OCI-LY1 (cell line): Measurements from ENCODE around the gene CHSY1.

Experiments used
- EZH2 ChIP-seq: fragments of 200-600 bp; sonication (generic), shearing (Covaris generic); IDR thresholded peaks from 2 replicates; pipeline ENCODE4 v1.8.0; 2017; ENCODE audit warnings: borderline replicate concordance, mixed run types, mild to moderate bottlenecking, antibody characterized with exemption, low read length, moderate library complexity, mixed read lengths
- TF ChIP-seq, protein P1 (sequence below): fragments of 200-600 bp; sonication (generic), shearing (Covaris generic); IDR thresholded peaks from 2 replicates; pipeline ENCODE4 v1.5.1; 2017; ENCODE audit warnings: mild to moderate bottlenecking, antibody characterized with exemption, low read length, moderate library complexity, mixed read lengths

DNA sequence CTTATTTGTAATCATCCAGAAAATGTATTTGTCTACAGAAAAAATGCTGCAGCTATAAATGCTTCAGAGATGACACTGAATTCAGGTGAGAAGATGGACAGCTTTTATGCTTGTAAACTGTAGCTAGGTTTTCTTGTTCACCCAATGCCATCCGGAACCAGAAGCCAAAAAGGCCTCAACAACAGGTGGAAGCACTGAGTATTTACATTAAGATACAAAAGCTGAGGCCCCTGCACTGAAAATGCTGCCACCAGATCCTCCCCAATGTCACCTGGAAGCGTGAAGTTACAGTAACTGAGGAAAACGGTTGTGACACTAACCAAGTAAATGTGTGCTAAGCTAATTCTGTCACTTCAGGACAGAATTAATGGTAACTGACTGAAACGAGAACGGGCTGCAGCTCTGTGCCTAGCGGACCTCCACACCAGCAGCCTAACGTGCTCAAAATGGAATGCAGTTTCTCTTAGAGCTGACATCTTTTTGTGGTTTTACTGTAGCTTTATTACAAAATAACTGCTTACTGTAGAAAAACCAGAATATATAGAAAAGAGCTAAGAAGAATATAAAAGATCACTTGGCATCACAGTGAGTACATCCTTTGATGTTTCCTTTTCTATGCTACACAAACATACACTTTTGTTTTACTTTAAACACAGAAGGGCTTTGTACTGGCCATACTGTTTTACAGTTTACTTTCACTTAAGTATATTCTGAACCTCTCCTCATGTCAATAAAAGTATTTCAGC lies 7.6 kb downstream of the CHSY1 start:
- TF ChIP-seq, protein P1, sequence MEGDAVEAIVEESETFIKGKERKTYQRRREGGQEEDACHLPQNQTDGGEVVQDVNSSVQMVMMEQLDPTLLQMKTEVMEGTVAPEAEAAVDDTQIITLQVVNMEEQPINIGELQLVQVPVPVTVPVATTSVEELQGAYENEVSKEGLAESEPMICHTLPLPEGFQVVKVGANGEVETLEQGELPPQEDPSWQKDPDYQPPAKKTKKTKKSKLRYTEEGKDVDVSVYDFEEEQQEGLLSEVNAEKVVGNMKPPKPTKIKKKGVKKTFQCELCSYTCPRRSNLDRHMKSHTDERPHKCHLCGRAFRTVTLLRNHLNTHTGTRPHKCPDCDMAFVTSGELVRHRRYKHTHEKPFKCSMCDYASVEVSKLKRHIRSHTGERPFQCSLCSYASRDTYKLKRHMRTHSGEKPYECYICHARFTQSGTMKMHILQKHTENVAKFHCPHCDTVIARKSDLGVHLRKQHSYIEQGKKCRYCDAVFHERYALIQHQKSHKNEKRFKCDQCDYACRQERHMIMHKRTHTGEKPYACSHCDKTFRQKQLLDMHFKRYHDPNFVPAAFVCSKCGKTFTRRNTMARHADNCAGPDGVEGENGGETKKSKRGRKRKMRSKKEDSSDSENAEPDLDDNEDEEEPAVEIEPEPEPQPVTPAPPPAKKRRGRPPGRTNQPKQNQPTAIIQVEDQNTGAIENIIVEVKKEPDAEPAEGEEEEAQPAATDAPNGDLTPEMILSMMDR: no peak
- TF ChIP-seq EZH2: no peak
